NCI-H2227 treated with DMSO at 0.1 percent for 48 hours (cell line): ENCODE results near the gene ILKAP.

ENCODE experiments used
- DNase-seq: peaks from one replicate; lab custom pipeline; 2025; lab: John Stamatoyannopoulos, UW

The ILKAP gene, protein sequence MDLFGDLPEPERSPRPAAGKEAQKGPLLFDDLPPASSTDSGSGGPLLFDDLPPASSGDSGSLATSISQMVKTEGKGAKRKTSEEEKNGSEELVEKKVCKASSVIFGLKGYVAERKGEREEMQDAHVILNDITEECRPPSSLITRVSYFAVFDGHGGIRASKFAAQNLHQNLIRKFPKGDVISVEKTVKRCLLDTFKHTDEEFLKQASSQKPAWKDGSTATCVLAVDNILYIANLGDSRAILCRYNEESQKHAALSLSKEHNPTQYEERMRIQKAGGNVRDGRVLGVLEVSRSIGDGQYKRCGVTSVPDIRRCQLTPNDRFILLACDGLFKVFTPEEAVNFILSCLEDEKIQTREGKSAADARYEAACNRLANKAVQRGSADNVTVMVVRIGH

DNA sequence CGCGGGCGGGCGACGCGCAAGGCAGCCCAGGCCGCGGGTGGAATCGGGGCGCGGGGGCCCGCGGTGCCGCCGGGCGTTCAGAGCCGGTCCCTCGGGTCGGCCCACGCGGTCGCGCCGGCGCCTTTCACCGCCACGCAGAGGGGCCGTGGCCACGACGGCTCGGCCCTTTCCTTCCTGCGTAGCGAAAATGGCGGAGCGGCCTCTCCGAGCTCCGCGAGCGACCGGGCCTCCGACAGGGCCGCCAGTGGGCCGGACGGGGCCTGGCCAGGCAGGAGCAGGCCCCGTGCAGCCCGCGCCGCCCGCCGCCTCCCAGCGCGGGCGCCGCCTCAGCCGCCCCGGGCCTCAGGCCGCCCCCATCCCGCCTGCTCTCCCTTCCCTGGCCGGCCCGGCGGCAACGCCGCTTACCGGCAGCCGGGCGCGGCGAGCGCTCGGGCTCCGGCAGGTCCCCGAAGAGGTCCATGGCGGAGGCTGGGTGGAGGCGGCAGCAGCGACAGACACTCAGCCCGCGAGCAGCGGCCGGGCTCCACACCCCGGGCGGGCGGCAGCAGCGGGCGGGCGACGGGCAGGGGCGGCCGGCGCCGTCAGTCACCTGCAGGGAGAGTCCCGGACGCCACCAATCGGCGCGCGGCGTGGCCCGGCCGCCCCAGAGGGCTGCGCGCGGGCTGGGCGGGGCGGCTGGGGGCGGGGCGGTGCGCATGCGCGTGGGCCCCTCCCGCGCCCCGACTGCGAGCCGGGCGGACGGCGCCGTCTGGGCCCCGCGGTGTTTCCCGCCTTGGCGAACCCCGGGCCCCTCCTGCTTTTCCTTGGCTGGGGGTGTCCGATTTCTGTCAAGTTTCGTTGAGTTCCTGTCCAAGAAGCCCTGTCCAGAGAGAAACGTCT, at the start of gene ILKAP:
Gene ILKAP, minus strand, starts transcription at position 602 of the 879 bp plus-strand sequence. Its CDS starts 142 bp downstream, at position 460.
- DNase-seq = peak; percentile 84

DNA sequence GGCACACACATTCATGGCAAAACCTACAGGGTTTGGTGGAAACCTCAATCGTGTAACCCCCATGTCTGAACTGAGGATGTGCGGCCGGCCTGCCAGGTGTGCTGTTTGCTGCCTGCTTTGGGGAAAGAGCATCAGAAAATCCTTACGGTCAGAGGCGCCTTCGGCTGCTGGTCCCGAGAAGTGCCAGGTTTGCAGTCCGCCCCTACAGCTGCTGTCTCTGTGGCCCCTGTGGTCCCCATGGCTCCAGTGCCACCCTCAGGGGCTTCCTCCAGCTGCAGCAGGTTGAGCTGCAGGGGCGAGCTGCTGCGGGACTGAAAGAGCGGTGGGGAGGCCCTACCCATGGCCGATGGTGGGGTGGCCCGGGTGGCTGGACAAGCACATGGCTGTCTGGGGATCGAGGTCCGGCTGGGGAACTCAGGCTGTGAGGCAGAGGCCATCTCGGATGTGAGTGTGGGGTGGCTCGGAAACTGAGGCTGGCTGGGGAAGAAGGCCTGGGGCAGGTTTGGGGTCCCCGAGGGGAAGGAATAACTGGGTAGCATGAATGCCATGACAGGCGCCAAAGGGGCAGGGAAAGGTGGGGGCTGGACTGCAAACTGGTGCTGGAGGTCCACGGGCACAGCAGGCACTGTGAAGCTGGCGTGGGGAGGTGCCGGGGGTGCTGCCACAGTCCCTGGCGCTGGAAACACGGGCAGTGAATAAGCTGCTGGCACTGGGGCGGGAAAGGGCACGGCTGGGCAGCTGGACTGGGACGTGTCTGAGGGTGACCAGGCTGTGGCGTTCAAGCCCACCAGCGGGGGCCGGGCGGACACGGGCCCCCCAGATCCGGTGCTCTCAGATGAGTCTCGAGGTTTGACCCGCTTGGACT, 49.5 kb upstream of the ILKAP start:
- DNase-seq = no peak

DNA sequence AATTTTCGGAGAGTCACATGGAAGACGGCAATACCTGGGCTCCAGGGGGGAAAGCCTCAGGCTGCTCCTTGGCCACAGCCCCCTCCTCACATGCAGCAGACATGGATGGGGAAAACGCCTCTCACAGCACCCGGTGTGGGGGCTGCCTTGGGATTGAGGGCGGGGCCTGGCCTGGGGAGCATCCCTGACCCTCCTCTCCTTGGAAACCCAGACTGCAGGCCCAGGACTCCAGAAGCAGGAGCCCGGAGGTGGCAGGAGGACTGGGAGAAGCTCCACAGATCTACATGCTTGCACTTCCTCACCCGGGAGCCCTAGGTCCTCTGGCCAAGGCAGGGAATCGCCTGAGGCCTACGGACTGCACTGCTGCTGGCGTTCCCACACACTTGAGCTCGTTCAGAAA, 48.5 kb upstream of the ILKAP start:
- DNase-seq = no peak

DNA sequence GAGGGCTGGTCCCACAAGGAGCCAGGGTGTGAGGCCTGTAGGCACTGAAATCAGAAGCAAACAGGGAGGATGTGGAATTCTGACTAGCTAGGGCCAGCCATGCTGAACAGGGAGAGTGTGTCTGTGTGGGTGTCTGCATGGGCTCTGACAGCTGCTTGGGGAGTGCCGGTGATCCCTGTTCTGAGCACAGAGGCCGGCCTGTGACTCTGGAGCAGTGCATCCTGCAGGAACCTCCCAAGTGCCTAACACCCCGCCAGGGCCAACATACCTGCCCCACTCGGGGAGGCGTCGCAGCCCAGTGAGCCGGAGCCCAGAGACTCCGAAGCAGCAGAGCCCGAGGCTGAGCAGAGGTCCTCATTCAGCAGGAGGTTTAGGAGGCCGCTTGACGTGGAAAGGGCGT, 47.8 kb upstream of the ILKAP start:
- no peak for DNase-seq

DNA sequence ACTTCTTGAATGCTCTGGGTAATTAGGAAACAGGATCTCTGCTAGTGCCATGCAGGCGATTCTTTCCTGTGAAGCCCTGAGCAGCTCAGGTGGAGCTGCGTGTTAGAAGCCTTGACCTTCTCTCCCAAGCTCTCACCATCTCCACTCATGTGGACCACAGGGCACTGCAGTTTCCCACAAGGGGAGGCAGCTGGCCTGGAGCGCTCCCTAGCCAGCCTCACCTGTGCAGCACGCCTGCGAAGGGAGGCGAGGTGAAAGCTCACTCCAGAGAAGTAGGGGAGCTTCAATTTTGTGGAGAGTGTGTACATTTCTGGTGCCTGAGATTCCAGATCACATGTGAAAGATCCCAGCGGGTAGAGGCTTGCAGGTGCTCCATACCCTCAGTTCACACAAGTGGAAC, 47.4 kb upstream of the ILKAP start:
- DNase-seq = no peak

DNA sequence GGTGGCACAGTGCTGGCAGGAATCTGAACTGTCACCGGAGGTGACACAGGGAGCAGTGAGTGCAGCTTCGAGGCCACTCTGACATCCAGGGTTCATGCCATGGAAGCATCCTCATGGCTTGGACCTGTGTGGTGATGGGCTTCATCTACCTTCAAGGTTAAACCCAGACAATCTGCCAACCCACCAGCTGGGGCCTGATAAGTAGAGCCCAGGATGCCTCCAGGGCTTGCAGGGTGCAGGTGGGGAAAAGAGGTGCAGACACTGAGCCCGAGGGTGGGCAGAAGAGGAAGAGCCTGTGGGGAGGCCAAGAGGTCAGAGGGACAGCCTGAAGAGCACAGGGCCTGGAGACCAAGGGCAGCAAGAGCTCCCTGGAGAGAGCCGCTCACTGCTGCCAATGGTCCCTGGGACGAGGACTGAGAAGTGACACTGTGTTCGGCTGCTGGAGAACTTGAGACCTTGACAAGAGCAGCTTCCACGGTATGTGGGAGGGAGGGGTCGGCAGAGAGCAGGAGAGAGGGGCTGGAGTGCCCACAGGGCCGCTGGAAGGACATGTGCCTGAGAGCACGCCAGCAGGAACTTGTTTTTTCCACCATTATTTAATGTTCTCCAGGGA, 44.5 kb upstream of the ILKAP start:
- DNase-seq = no peak

DNA sequence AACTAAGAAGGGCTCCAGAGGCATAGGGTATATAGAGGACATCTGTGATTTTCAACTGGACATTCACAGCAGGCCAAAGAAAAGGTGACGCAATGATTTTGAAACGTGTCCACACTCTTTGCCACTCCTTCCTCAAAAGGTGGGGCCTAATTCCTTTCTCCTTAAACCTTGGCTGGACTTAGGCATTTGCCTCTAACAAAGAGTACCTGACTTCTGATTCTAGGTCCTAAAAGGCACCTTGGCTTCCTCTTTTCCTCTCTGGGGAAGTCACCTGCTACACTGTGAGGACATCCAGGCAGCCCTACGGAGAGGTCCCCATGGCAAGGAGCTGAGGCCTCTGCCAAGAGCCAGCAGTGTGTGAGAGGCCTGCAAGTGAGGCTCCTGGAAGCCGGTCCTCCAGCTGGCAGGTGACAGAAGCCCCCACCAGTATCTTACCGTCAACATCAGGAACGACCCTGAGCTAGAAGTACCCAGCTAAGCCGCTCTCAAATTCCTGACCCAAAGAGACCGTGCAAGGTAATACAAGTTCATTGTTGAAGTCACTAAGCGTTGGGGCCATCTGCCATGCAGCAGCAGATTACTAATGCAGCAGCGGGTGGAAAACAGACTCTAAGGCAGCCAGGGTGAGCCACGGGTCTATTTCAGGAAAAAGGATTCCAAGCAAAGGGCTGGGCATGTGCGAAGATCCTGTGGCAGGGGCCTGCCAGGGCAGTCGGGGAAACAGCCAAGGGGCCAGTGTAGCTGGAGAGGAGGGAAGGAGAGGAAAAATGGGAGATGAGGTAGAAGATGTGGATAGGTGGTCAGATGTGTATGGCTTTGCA, 43.7 kb upstream of the ILKAP start:
- no peak for DNase-seq

DNA sequence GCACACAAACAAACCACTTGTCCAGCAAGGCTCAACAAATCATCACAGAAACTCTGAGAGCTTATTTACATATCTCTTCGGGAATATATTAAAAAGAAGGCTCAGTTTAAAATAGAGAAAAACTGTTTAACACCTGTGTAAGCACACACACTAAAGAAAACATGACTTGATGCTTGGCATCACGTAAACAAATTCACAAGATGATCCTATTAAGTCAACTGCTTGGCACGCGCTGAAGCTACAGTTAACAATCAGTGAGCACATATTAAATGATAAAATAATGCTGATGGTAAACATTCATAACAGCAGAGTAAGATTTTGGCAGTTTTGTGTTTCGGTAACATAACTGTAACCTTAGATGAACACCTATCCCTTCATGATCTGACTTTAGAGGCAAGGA, 40.7 kb upstream of the ILKAP start:
- no peak for DNase-seq

DNA sequence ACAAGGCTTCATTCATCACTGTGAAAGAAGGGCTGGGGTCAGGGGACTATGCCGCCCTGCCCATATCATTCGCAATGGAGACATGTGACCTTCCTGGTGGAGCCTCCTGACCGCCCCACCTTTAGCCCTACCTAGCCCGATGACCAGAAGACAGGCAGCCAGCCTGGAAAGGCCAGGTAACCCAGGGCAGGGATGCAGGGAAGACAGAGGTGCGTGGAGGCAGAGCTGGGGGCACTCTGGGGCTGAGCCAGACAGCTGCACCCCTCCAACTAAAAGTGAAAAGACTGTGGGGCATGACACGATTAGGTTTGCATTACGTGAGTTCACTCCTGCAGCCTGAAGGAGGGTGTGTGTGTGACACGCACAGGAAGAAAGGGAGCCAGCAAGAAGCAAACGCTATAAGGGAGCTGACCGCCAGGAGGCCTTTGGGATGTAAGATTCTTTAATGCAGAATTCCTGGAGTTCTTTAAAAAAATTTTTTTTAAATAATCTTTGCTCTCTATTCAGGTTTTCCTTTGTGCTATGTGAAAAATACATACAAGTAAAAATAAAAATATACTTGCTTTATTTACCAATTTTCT, 40.1 kb upstream of the ILKAP start:
- no peak for DNase-seq

DNA sequence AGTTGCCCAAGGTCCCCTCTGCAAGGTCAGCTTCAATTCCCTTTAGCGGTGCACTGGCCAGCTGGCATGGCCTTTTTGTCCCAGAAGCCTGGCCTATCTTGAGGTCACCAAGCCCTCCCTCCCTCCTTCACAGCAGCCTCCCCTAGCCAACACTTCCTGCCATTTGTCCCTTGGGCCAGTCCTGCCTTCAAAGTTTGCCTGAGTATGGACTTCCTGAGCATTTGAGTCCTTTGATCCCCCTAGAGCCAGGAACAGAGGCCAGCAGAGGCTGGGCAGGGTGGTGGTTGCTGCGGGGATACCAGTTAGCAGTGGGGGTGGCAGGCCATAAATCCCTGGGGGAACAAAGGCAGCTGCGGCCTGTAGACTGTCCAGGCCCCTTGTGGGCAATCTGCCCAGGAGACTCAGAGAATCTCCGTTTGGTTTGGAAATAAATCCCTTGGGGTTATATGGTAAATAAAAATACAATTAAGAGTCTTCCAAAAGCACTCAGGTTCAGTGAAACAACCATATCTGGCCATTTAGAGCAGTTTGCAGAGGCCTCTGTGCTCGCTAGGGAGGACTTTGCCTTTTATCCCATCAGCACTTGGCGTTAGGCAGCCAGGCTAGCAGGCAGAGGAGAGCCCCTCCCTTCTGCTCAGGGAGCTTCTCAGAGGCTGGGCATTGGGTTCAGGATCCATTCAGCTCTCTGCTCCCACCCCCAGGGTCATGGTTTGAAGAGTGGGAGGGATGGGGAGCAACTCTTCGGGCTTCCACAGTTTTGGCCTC, 39.4 kb upstream of the ILKAP start:
- no peak for DNase-seq

DNA sequence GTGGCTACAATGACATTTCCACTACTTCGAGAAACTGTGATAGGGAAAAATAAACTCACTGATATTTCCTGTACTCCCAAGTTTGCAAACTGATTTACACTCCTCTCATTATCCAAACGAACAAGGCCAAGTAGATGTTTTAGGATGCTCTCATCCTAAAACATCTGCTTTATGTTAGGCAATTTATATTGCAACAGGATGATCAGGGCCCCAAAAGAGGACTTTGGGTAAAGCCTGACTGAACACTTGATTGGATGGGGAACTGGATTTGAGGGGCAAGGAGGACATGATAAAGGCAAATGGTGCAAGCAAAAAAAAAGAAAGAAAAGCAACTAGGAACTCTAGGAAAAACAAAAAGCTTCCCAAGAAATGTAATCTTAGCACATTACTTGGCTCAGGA, 38.5 kb upstream of the ILKAP start:
- DNase-seq = no peak

DNA sequence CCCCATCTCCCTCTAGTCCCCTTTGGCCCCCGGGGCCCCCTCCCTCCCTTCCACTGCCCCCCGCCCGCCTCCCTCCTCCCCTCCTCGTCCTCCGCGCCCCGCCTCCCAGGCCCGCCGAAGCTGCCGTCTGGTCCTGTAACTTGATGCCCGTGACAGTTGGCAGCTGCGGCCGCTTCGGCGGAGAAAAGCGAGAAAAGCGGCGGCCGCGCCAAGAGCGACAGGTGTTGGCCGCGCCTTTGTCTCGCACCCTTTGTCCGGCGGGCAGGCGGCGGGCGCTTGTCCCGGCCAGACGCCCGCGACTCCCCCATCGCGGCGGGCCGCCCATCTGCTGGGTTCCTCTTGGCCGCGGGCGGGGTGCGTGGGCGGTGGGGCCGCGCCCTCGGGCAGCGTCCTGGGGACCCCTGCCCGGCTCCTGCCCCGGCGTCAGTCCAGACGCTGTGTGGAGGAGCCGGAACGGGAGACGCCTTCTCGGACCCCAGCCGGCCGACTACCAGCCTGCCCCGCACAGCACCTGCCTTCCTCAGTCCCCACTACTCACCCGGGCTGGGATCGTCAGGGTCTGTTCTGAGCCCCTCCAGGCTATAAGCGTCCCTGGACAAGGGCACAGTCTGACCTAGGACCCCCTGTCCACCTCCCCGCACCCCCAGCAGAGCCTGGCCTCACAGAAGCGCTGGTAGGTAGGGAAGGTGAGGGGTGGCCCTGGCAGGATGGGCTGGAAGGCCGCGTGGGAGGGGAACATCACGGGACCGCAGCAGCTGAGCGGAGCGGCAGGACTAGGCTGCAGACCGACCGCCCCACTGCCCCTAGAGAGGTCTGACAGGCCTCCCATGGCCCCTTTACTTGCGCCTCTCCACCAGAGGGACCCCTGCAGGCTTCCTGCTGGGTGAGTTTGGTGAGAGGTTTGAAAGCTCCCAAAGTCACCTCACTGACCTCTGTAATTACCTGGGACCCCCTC, 37.5 kb upstream of the ILKAP start:
- peak; percentile 16 for DNase-seq

DNA sequence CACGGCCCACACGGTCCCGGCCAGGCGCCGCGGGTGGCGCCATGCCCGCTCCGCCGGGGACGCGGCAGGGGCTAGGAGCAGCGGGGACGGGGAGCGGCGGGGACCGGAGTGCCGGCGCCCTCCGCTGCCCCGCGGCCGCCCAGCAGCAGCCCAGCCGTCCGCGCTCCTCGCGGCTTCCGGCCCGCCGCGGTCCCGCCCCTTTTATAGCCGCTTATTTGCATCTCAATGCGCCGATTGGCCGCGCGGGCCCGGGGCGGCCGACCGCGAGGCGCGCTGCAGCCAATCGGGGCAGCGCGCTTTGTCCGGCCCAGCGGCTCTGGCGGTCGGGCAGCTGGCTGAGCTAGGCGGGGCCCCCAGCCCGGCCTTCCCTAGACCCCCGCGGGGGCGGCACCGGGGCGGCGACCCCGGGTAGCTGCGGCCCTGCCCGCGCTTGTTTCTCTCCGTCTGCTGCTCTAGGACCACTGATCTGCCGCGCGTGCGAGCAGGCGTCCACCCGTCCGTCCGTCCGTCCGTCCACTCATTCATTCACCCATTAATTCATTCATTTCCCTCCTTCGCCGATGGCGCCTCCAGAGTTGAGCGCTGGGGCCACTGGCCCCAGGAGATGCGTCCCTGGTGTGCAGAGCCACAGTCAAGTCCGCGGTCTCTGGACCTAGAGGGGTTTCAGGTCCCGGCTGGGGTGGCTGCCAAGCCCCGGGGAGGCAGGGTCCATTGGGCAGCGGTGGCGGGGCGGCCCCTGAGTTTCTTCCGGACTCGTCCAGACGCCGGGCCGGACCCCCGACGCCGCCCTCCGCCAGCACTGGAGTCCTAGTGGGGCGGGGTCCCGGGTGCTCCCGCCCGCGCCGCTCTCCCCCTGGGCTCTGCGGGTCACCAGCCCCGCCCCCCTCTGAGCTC, 36.6 kb upstream of the ILKAP start, which contains the start of gene HES6:
Gene HES6, minus strand, starts transcription at position 176 of the 894 bp plus-strand sequence. Its CDS starts 133 bp downstream, at position 43.
- peak; percentile 93 for DNase-seq

DNA sequence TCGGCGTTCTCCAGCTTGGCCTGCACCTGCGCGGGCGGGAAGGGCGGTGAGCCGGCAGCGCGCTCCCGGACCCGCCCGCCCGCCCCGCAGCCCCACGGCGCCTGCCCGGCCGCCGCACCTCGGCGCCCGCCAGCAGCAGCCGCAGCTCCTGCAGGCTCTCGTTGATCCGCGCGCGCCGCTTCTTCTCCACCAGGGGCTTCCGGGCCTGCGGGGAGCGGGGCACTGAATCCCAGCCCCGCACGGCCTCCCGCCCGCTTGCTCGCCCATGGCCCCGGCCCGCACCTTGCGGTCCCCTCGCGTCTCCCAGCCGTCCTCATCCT, 36.0 kb upstream of the ILKAP start:
- DNase-seq = no peak

DNA sequence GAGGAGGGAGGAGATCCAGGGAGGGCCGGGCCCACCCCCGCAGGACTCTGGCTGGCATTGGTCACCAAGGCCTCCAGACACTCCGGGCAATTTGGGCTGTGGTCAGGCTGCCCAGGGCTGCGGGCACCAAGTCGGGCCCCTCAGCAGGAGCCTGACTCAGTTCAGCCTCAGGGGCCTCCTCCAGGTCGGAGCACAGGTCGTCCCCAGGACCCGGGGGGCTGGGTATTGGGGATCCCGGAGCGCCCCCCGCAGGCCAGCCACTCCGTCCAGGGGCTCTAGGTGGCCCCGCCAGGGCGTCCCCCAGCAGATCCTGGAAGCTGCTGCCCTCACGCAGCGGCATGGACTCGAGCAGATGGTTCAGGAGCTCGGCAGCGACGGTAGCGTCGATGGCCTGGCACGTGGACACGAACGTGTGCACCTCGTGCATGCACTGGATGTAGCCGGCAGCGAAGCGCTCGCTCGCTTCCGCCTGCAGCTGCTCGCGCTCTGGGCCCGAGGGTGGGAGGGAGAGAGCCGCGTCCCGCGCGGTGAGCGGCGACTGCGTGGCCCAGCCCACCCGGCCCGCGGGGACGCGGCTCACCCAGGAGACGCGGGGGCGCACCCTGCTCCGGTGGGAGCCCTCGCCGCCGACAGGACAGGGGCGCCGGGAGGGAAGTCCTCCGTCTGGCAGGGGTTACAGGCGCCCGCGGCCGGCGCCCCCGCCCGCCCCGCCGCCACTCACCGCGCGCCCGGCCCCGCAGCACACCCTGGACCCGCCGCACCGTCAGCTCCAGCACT, 35.5 kb upstream of the ILKAP start:
- DNase-seq = peak; percentile 7

DNA sequence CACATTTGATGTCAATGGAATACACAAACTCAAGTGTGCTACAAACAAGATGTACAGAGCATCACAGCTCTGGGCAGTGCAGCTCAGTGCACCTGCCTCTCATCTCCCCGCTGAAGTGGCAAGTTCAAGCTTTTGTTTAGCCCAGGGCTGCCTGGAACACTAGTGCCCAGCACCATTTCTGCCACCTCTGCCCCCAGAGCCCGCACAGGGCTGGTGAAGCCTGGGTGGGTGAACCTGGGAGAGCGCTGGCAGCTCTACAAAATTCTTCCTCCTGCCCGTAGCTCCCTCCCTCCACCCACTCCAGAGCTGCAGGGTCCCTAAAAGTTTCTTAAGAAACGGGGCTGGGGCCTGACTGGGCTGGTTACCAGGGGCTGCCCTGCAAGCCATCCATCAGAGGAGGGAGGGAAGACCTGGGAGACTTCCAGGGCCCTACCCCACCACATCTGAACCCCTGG, 34.8 kb upstream of the ILKAP start:
- no peak for DNase-seq
